NCI-H345 (cell line): ENCODE data around the gene JAGN1.
"Not testable (repeated sequence)": the region's sequence is repeated elsewhere in the genome, so short reads cannot be mapped to it uniquely, and the experiment has no call there.

ENCODE experiments used
- DNase-seq: peaks from one replicate; lab custom pipeline; 2025; lab: John Stamatoyannopoulos, UW

JAGN1 gene

DNA sequence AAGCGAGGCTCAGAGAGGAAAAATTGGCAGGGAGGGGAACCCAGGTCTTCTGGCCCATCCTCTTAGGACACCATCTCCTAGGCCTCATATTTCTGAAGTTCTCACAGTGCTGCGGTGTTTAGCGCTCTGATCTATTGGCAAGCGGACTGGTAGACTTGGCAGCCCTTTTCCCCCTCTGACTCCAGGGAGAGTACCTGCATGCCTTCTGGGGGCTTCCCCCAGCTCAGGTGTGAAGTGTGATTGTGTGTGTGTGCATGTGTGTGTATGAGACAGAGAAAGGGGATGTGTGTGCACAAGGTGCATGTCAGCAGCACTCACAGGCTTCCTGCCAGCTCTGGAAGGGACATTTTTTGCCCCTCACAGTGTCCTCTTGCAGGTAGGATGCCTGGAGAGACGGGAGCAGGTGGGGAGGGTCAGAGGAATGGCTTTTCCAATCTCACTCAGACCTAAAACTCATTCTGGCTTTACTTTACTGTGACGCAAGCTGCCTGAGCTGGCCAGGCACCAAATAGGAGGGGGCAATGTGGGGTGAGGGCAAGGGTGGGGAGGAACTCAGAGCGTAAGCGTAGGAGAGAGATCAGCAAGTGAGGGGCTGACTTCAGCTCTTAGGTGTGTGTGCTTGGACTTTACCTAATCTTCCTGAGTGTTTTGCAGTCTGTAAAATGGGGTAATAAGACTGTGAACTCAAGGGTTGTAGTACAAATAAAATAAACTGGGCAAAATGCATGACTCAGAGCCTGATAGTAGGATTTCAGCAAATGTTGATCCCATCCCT is 8.2 kb downstream of the JAGN1 start:
- DNase-seq, result no peak

DNA sequence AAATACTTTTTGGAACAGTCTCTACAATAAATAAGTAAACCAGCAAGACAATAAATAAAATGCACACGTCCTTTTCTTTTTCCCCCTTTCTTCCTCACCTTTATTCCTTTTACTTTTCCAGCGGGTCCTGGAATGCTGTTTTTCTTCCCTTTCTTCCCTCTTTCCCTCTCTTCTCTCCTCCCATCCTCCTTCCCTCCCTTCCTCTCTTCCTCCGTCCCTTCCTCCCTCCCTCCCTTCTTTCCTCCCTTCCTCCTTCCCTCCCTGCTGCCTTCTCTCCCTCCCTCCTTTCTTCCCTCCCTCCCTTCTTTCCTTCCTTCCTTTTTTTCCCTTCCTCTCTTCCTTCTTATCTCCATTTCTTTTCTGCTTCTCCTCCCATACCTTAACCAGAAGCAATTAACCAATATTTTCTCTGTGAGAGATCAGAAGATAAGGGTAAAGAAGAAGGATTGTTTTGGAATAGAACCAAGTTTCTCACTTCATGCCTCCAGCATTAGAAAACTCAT is 8.9 kb downstream of the JAGN1 start:
- no peak for DNase-seq

DNA sequence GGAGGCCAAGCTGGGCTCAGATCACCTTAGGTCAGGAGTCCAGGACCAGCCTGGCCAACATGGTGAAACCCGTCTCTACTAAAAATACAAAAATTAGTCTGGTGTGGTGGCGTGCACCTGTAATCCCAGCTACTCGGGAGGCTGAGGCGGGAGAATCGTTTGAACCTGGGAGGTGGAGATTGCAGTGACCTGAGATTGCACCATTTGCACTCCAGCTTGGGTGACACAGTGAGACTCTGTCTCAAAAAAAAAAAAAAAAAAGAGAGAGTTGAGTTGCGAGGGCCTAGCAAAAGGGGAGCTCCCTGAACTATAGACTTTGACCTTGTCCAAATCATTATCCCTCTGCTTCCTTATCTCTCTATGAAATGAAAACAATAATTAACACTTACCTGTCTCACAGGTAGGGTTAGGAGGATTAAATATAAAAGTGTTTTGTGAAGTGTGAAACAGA is 10.6 kb downstream of the JAGN1 start:
- DNase-seq, result not testable (repeated sequence)

DNA sequence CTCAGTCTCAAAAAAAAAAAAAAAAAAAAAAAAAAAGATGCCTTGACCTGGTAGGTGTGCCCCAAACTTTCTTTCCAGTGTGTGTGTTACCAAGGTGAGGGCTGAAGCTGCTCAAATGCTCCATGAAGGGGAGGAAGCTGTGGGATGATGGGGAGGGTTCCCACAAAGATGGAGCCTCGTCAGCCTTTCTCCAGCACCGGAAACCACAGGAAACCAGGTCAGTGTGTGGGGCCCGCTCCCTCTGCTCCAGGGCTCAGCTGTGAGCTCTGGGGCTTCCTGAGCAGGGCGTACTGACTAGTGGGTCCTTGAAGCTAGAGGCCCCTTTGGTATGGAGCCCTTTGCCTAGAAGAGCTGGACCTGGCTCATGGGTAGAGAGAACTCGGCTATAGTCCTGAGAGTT is 11.6 kb downstream of the JAGN1 start:
- DNase-seq, result no peak

DNA sequence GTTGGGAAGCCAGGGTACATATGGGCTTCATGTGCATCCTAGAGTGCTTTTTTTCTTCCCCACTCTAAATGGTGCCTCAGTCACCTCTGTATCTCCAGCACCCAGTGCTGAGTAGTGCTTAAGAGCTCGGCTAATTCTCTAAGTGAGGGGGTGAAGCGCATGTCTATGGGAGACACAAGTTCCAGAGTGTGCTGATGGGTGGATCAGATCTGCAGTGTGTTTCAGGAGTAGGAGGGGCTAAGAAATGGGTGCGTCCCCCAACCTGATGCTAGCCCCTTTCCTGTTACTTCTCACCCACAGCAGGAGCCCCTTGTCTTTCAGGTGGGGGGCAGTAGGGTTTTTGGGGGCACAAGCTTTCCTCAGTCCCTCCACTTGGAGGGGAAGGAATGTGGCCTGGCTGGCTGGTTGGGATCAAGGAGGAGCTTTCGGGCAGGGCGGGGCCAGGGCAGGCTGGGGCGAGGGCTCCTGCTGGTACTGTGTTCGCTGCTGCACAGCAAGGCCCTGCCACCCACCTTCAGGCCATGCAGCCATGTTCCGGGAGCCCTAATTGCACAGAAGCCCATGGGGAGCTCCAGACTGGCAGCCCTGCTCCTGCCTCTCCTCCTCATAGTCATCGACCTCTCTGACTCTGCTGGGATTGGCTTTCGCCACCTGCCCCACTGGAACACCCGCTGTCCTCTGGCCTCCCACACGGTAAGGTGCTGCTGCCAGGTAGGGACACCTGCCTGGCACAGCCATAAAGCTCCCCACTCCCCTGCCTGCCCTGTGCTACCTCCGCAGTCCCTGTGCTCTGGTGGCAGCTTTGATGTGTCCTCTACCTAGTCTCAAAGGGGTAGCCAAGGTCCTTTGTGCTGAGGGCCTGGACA is 12.2 kb downstream of the JAGN1 start, which contains the start of gene IL17RE:
TSS of gene IL17RE (plus strand) at position 477 of the 866 bp plus-strand sequence. CDS start at position 562, 85 bp downstream.
- DNase-seq, result no peak

DNA sequence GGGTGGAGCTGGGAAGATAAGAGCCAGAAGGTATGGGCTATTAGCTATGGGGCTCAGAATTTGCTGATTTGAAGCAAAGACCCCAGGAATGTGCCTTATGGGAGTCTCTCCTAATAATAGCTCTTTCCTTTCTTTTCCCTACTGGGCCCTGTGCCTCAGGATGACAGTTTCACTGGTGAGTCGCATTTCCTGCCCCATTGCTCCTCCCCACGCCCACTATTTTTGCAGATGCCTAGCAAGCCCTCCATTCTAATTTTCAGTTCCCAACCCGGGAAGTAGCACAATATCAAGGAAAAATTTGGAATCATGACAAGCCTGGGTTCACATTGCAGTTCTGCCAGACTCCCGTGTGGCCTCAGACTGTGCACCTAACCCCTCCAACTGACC is 12.8 kb downstream of the JAGN1 start:
- DNase-seq, result no peak

DNA sequence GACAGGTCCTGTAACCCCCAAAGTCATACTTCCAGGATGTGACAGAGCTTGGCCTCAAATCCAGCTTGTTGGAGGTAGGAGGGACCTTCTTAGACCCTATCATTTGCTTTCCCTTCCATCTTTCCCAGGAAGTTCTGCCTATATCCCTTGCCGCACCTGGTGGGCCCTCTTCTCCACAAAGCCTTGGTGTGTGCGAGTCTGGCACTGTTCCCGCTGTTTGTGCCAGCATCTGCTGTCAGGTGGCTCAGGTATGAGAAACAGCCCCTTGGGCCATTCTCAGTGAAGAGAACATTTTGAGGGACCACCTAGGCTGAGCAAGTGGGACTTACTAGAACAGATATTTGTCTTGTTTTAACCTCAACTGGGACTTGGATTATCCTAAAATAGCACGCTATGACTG is 13.5 kb downstream of the JAGN1 start:
- DNase-seq, result no peak

DNA sequence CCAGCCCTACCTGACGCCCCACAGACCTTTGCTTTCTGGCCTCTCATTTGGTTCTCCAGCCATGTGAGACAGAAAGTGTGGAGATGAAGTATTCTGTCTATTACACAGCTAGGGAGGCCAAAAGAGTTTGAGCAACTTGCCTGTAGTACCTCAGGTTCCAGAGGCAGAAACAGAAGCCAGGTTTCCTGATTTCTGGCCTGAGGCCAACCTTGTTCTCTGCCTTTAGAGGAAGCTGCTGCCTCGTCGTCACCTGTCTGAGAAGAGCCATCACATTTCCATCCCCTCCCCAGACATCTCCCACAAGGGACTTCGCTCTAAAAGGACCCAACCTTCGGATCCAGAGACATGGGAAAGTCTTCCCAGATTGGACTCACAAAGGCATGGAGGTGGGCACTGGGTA is 16.1 kb downstream of the JAGN1 start:
- DNase-seq, result no peak

DNA sequence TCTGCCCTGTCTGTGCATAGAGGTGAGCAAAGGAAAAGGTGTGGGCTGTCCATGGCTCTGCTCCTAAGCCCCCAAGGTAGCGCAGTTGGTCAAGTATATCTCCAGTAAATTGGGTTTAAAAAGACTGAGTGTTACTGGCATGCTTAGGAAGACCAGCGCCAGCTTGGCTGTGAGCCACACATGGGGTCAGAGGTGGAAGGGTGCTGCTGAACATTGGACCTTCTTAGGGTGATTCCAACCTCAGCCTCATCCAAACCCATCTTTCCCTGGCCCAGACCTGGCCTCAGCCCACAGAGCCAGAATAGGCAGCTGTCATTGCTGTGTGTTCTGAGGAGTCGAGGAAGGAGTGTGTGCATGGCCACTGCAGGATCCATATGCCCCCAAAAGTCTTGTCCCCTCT is 17.9 kb downstream of the JAGN1 start:
- DNase-seq, result no peak

DNA sequence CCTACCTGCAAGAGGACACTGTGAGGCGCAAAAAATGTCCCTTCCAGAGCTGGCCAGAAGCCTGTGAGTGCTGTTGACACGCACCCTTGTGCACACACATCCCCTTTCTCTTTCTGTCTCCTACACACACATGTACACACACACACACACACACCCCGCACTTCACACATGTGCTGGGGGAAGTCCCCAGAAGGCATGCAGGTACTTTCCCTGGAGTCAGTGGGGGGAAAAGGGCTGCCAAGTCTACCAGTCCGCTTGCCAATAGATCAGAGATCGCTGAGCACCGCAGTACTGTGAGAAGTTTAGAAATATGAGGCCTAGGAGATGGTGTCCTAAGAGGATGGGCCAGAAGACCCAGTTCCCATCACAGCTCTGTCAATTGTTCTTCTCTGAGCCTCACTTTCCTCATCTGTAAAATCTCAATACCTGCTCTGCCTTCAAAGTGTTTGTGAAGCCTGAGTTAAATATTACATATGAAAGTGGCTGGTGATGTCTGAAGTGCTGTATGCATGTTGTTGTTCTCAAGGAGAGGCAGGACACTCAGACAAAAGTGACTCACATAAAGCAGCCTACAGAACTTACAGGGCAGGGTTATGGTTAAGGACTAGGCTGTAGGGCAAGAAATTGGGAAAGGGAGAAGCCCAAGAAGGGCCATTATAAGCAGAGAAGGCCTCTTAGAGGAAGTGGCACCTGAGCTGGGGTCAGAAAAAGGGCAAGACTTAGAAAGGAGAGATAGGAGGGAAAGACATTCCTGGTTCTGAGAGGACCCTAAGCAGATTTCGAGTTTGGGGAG is 19.0 kb downstream of the JAGN1 start:
- DNase-seq, result no peak

DNA sequence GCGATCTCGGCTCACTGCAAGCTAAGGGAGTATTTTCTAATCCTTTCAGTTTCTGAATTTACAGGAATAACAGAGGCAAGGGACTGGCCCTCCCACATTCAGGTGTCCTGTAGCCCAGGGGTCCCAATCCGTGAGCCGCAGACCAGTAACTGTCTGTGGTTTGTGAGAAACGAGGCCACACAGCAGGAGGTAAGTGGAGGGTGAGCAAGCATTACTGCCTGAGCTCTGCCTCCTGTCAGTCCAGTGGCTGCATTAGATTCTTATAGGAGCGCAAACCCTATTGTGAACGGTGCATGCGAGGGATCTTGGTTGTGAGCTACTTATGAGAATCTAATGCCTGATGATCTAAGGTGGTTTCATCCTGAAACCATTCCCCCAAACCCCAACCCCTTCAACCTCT is 21.5 kb downstream of the JAGN1 start:
- no peak for DNase-seq

DNA sequence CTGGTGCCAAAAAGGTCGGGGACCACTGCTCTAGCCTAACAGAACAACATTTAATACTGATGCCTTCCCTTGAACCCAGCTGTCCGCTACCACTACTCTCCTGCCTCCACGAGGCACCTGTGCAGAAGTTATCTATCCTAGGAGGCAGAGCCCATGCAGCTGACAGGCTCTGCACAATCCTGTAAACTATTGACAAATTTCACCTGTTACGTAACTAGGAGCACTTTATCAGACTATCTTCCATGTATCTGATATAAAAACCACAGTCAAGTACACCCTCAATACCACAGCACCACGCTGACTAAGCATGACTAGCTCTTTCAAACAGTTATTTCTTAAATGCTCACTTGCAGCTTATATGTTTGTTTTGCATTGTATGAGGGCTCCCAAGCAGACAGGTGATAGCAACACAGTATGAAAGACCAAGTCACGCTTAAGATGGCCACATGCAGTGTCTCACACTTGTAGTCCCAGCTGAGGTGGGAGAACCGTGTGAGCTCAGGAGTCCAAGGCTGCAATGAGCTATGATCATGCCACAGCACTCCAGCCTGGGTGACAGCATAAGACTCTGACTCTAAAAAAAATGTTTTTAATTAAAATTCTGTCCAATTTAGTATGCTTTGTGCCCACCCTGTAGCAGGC is 22.0 kb downstream of the JAGN1 start:
- DNase-seq, result no peak

DNA sequence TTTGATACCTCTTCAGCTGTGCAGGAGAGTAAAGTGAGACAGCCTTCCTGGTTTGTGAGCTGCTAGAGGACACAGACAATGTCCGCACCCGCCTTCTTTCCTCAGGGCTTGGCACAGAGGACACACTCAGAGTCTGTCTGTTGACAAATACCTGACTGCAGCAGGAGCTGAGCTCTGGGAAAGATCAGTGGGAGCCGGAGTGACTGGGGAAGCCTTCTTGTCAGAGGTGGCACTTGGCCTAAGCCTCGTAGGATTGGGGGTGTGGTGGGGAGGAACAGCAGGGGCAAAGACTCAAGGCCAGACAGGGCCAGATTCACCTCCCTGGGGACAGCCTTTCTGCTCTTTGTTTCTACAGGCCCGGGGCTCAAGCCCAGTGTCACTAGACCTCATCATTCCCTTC is 23.2 kb downstream of the JAGN1 start:
- DNase-seq, result peak; percentile 7

DNA sequence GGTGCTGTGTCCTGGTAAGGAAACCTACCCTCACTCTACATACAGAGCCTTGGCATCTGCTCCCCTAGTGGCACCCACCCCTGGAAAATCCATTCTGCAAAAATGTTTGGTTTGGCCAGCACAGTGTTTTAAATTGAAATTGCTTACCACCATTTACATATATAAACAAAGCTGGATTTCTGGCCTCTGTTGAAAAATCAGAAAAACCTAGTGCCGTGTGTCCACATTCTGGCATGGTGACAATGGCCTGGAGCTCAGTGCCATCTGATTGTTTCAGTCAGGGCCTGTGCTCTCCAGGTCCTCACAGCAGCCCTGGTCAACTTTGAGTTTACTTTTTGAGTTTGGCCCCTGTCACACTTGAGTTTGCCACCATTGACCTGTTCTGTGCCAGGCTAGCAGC is 23.6 kb downstream of the JAGN1 start:
- DNase-seq, result no peak

DNA sequence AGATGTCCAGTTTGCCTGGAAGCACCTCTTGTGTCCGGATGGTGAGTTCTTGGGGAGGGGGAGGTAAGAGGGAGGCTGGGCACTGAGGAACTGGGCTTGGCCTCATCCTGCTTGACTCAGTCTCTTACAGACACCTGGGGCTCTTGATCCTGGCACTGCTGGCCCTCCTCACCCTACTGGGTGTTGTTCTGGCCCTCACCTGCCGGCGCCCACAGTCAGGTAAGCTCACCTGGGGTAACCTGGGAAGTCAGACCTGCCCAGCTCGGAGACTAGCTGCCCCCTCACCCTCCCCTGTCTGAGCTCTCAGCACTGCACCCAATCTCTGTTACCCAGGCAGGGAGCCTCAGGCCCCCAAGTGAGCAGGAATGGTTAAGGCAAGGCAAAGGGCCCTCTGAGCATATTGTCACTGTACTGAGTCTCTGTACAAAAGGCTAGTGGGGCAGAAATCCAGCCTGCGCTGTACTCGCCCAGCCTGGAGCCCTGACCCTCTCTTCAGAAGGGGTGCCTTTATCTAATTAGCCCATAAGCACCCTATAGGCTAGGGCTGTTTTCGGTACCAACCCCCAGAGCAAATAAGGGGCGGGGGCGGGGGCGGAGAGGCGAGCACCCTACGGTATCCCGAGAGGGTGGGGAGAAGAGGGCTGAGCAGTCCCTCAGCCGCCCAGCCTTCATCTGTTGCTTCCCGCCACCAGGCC is 24.3 kb downstream of the JAGN1 start:
- peak; percentile 33 for DNase-seq

DNA sequence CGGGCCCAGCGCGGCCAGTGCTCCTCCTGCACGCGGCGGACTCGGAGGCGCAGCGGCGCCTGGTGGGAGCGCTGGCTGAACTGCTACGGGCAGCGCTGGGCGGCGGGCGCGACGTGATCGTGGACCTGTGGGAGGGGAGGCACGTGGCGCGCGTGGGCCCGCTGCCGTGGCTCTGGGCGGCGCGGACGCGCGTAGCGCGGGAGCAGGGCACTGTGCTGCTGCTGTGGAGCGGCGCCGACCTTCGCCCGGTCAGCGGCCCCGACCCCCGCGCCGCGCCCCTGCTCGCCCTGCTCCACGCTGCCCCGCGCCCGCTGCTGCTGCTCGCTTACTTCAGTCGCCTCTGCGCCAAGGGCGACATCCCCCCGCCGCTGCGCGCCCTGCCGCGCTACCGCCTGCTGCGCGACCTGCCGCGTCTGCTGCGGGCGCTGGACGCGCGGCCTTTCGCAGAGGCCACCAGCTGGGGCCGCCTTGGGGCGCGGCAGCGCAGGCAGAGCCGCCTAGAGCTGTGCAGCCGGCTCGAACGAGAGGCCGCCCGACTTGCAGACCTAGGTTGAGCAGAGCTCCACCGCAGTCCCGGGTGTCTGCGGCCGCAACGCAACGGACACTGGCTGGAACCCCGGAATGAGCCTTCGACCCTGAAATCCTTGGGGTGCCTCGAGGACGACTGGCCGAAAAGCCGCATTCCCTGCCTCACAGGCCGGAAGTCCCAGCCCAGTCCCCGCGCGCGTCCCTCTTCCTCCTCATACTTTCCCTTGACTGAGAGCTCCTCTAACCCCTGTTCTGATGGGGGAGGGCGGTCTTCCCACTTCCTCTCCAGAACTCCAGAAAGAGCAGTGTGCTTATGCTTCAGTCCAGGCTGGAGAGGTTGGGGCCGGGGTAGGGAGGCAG is 25.1 kb downstream of the JAGN1 start:
- peak; percentile 15 for DNase-seq

DNA sequence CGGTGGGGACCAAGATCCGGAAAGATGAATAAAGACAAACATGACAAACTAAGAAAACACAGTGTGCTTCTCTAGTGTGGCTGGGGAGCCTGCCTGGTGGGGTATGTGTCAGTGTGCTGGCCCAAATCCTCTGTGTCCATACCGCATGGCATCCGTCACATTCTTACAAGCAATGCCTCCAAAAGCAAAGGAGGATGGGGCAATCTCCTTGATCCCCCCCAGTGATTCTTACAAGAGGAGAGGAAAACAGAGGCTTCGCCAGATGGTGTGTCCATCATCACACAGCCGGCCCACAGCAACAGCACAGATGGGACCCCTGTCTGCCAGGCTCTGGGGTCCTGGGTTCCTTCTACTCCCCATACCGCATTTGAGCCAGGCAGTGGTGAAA is 25.9 kb downstream of the JAGN1 start:
- DNase-seq, result no peak

DNA sequence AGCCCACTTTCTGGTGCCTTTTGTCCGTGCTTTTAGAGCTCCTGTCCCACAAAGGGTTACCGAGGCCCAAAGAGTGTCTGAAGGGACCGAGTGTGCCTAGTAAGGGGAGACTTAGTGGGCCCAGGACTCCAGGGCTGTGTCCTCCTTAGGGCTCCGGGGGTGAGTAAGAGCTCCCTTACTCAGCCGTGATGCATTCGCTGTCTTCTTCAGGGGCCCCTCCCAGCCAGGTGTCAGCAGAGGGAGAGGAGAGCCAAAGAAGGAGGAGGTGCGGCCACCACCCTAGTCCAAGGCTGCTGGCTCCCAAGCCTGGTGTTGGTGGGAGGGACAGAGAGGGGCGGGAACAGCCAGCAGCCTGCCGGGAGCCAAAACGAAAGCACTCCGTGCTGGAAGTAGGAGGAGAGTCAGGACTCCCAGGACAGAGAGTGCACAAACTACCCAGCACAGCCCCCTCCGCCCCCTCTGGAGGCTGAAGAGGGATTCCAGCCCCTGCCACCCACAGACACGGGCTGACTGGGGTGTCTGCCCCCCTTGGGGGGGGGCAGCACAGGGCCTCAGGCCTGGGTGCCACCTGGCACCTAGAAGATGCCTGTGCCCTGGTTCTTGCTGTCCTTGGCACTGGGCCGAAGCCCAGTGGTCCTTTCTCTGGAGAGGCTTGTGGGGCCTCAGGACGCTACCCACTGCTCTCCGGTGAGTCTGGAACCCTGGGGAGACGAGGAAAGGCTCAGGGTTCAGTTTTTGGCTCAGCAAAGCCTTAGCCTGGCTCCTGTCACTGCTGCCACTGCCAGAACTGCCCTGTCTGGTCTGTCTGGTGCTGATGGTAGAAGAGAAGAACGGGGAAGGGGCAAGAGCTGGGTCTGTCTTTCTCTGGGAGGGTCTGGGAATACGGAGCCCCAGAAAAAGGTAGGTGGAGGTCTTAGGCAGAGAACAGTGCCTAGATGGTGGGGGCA is 26.6 kb downstream of the JAGN1 start, which contains the start of gene IL17RC:
TSS of gene IL17RC (plus strand) at position 365 of the 947 bp plus-strand sequence. CDS start at position 583, 218 bp downstream.
- DNase-seq, result peak; percentile 82

DNA sequence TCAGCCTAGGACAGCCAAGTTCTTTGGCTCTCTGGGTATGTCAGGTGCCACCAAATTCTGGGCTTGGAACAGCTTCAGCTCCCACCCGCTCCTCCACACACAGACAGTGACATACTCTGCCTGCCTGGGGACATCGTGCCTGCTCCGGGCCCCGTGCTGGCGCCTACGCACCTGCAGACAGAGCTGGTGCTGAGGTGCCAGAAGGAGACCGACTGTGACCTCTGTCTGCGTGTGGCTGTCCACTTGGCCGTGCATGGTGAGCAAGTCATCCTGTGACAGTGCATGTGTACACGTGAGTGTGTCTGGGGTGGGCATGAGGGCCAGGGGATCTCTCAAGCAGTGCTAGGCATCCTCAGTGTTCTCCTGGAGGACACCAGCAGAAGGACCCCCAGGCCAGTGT is 27.4 kb downstream of the JAGN1 start:
- DNase-seq, result no peak
